Activated CD8-positive, alpha-beta memory T cell treated with anti-CD3 and anti-CD28 coated beads, Interleukin-2, amount 50 U/mL, for 48 hours (primary cell): Measurements from ENCODE around the gene CYP19A1.

Experiments
- DNase-seq: peaks from one replicate; pipeline ENCODE4 v3.0.0-alpha.2; 2020

The CYP19A1 gene

GRCh38 chr15:51356983-51357382, 18.6 kb upstream of the CYP19A1 start:
- DNase-seq = no peak

- DNase-seq = no peak
Observed at GRCh38 chr15:51356147-51356546, 17.8 kb upstream of the CYP19A1 start.

GRCh38 chr15:51355096-51355495, 16.7 kb upstream of the CYP19A1 start:
- no peak for DNase-seq

GRCh38 chr15:51353976-51354375, 15.6 kb upstream of the CYP19A1 start:
- no peak for DNase-seq

- DNase-seq = no peak
Observed at GRCh38 chr15:51350723-51351122, 12.3 kb upstream of the CYP19A1 start.

GRCh38 chr15:51349156-51349844, 10.9 kb upstream of the CYP19A1 start:
- no peak for DNase-seq

- DNase-seq = no peak
Observed at GRCh38 chr15:51348688-51349087, 10.3 kb upstream of the CYP19A1 start.

- no peak for DNase-seq
Observed at GRCh38 chr15:51346136-51346535, 7.7 kb upstream of the CYP19A1 start.

GRCh38 chr15:51343466-51343865, 5.1 kb upstream of the CYP19A1 start:
- DNase-seq = no peak

GRCh38 chr15:51342227-51342999, 4.0 kb upstream of the CYP19A1 start:
- DNase-seq = no peak

- DNase-seq = no peak
Observed at GRCh38 chr15:51341366-51342226, 3.2 kb upstream of the CYP19A1 start, which contains the start of gene GLDN. TSS of gene GLDN (plus strand) at chr15:51341655. CDS start at chr15:51341685, 30 bp downstream.

GRCh38 chr15:51335538-51336410, 2.6 kb downstream of the CYP19A1 start:
- no peak for DNase-seq

- DNase-seq = no peak
Observed at GRCh38 chr15:51335087-51335486, 3.3 kb downstream of the CYP19A1 start.

GRCh38 chr15:51334011-51334451, 4.4 kb downstream of the CYP19A1 start:
- DNase-seq = no peak

- DNase-seq = no peak
Observed at GRCh38 chr15:51333571-51333970, 4.8 kb downstream of the CYP19A1 start.

GRCh38 chr15:51332206-51333147, 5.9 kb downstream of the CYP19A1 start:
- DNase-seq = no peak

- DNase-seq = no peak
Observed at GRCh38 chr15:51331141-51331540, 7.3 kb downstream of the CYP19A1 start.

GRCh38 chr15:51328926-51329325, 9.5 kb downstream of the CYP19A1 start:
- no peak for DNase-seq

GRCh38 chr15:51327081-51327480, 11.3 kb downstream of the CYP19A1 start:
- DNase-seq = no peak

GRCh38 chr15:51325167-51325566, 13.2 kb downstream of the CYP19A1 start:
- DNase-seq = no peak

- DNase-seq = no peak
Observed at GRCh38 chr15:51323749-51324148, 14.6 kb downstream of the CYP19A1 start.
